ENCODE data around the gene ZHX3.

The ZHX3 gene

DNA sequence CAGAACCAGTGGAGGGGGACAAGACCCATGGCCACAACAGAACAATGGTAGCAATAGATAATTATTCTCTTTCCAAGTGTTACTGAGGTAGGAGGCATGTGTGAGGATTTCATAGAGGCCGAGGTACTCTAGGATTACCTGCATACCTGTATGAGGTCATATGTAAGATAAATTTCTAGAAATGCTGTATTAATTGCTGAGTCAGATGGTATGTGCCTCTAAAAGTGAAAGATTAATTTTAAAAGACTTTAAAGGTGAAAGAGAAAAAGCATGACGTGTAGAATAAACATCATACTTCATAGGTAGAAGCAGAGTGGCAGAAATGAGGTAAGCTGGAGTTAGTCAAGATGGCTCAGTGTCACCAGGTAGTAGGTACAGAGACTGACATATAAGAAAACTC, 51.6 kb downstream of the ZHX3 start:
- H3K27me3 ChIP-seq (ENCODE audit: insufficient read depth, low read length) = no peaks in the 10 kb centered on the region
- no peaks in the 10 kb centered on the region for H3K9me3 ChIP-seq (ENCODE audit: low read length)
- no peak overlapping the region for H3K4me3 ChIP-seq (ENCODE audit: low read length)
- no peak overlapping the region for H2AFZ ChIP-seq (ENCODE audit: low read depth, low read length)
- H3K36me3 ChIP-seq (ENCODE audit: insufficient read depth, low read length) = no peaks in the 10 kb centered on the region
- peaks cover 3% of the 10 kb centered on the region for H3K4me1 ChIP-seq (ENCODE audit: insufficient read depth, low read length)

DNA sequence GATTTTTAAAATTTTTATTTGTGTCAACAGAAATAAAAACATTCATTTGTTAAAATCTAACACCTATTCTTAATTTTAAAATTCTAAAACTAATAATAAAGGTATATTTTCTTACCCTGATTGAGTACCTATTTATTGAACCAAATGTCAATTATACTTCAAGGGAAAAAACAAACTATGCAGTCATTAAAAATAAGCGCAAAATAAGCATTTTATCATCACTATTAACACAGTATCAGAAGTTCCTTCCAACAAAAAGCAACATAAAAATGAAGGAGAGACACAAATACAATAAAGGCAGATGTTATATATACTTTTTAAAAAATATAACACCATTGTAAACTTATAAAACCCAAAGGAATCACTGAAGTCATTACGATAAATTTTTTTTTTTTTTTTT, 52.7 kb downstream of the ZHX3 start:
- H2AFZ ChIP-seq (ENCODE audit: low read depth, low read length) = no peak overlapping the region
- H3K9me3 ChIP-seq (ENCODE audit: low read length) = no peaks in the 10 kb centered on the region
- H3K4me3 ChIP-seq (ENCODE audit: low read length) = no peak overlapping the region
- H3K36me3 ChIP-seq (ENCODE audit: insufficient read depth, low read length) = no peaks in the 10 kb centered on the region
- H3K4me1 ChIP-seq (ENCODE audit: insufficient read depth, low read length) = peaks cover 3% of the 10 kb centered on the region
- no peaks in the 10 kb centered on the region for H3K27me3 ChIP-seq (ENCODE audit: insufficient read depth, low read length)

DNA sequence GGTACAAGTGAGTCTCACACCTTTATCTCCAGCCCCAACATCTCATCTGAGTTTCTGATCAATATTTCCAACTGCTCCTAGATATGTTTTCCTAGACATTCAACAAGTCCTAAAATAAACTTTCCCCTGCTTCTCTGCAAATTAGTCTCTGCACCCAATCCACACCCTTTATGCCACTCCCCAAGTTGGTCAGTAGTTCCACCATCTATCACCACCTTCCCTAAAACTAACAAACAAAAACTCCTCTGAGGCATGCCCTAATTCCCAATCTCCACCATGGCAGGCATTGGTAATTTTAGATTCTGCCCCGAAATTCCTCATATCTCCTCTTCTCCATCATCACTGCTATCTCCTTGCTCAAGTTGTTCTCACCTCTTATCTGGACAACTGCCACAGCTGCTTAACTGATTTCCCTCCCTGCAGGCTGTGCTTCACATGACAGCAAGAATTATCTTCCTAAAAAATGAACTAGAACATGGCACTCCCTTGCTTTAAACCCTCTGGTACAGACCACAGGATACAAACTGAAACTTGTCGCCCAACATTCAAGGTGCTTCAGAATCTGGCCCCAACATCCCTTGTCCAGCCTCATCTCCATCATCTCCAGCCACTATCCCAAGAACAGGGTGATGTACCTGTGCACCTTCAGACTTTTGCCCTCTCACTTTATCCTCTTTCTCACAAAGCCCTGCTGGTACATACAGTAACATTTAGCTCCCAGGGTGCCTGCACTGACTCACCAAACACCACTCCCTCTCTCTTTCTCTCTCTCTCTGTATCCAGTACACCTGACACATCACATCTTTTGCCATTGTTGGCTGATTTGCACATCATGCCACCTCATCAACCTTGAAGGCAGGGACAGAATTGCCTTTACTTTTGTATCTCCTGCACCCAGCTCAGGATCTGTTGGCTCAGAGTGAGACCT, 55.5 kb downstream of the ZHX3 start:
- Histone ChIP-seq H3K36me3 (ENCODE audit: insufficient read depth, low read length) (no peaks in the 10 kb centered on the region), H3K4me3 (ENCODE audit: low read length) (no peak overlapping the region), H3K4me1 (ENCODE audit: insufficient read depth, low read length) (no peaks in the 10 kb centered on the region), H3K27me3 (ENCODE audit: insufficient read depth, low read length) (no peaks in the 10 kb centered on the region), H3K9me3 (ENCODE audit: low read length) (no peaks in the 10 kb centered on the region), H2AFZ (ENCODE audit: low read depth, low read length) (no peak overlapping the region)

DNA sequence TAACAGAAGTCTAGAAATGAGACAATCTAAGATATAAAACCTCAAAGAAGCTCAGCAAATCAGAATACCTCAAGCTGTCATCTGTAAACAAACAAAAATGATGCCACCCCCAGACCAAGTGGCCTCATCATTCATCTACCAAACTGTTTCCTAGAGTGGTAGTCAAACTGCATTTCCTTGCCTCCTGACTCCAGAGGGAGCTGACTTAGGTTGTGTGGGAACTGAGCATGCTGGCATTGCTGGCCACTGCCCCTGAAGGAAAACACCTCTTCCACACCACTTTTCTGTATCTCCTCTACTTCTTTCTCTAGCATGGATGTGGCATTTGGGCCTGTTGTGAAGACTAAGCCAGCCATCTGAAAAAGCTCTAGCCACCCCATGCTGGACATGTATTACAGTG, 56.3 kb downstream of the ZHX3 start:
- no peaks in the 10 kb centered on the region for H3K9me3 ChIP-seq (ENCODE audit: low read length)
- no peak overlapping the region for H2AFZ ChIP-seq (ENCODE audit: low read depth, low read length)
- no peak overlapping the region for H3K4me3 ChIP-seq (ENCODE audit: low read length)
- no peaks in the 10 kb centered on the region for H3K36me3 ChIP-seq (ENCODE audit: insufficient read depth, low read length)
- H3K4me1 ChIP-seq (ENCODE audit: insufficient read depth, low read length) = no peaks in the 10 kb centered on the region
- no peaks in the 10 kb centered on the region for H3K27me3 ChIP-seq (ENCODE audit: insufficient read depth, low read length)

DNA sequence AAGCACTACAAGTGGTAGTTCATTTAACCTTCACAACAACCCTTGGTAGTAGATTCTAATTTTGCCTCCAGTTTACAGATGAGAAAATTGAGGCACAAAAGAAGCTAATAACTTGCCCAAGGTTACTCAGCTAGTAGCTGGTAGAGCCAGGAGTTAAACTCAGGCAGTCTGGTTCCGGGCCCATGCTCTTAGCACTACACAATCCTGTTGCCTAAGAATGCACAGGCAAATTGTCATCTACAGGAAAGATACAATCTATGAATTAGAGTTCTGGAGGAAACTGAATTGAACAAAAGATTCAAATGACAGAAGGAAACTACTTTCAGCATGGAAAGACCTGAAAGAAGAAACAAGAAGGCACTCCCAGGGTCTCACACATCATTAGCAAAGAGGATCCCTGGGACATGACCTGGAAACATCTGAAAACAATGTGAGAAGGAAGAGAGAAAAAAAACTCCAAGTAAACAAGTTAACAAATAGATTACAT, 56.8 kb downstream of the ZHX3 start:
- Histone ChIP-seq H3K9me3 (ENCODE audit: low read length) (no peaks in the 10 kb centered on the region), H3K36me3 (ENCODE audit: insufficient read depth, low read length) (no peaks in the 10 kb centered on the region), H3K4me3 (ENCODE audit: low read length) (no peak overlapping the region), H2AFZ (ENCODE audit: low read depth, low read length) (no peak overlapping the region), H3K27me3 (ENCODE audit: insufficient read depth, low read length) (no peaks in the 10 kb centered on the region), H3K4me1 (ENCODE audit: insufficient read depth, low read length) (no peaks in the 10 kb centered on the region)

DNA sequence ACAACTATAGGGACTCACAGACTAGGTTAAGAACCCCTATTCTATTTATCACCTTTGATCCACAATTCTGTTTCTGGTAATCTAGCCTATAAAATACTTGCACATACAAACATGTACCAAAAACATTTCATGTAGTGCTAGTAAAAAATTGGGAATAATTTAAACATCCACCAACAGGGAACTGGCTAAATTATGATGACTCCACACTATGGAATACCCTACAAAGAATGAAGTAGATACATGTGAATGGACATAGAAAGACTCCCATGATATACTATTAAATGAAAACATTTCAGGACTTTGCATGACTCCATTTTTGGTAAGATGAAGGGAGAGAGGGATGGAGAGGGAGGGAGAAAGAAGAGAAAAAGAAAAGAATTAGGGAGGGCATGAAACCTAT, 58.2 kb downstream of the ZHX3 start:
- Histone ChIP-seq H3K27me3 (ENCODE audit: insufficient read depth, low read length) (no peaks in the 10 kb centered on the region), H2AFZ (ENCODE audit: low read depth, low read length) (no peak overlapping the region), H3K36me3 (ENCODE audit: insufficient read depth, low read length) (no peaks in the 10 kb centered on the region), H3K4me3 (ENCODE audit: low read length) (no peak overlapping the region), H3K4me1 (ENCODE audit: insufficient read depth, low read length) (no peaks in the 10 kb centered on the region), H3K9me3 (ENCODE audit: low read length) (no peaks in the 10 kb centered on the region)

DNA sequence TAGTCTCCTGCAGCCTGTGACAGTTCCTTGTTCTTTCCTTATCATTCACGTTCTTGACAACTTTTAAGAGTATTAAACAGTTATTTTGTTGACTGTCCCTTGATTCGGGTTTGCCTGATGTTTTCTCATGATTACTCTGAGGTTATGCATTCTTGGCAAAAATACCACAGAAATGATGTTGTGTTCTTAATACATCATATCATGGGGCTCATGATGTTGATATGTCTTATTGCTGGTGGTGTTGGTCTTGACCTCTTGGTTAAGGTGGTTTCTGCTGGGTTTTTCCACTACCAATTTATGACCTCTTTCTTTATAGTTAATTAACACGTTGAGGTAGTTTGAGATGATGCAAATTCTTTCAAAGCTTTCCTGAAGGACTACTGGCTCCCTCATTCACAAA, 59.1 kb downstream of the ZHX3 start:
- H3K27me3 ChIP-seq (ENCODE audit: insufficient read depth, low read length) = no peaks in the 10 kb centered on the region
- H3K36me3 ChIP-seq (ENCODE audit: insufficient read depth, low read length) = no peaks in the 10 kb centered on the region
- no peak overlapping the region for H3K4me3 ChIP-seq (ENCODE audit: low read length)
- H3K9me3 ChIP-seq (ENCODE audit: low read length) = no peaks in the 10 kb centered on the region
- no peaks in the 10 kb centered on the region for H3K4me1 ChIP-seq (ENCODE audit: insufficient read depth, low read length)
- H2AFZ ChIP-seq (ENCODE audit: low read depth, low read length) = no peak overlapping the region

DNA sequence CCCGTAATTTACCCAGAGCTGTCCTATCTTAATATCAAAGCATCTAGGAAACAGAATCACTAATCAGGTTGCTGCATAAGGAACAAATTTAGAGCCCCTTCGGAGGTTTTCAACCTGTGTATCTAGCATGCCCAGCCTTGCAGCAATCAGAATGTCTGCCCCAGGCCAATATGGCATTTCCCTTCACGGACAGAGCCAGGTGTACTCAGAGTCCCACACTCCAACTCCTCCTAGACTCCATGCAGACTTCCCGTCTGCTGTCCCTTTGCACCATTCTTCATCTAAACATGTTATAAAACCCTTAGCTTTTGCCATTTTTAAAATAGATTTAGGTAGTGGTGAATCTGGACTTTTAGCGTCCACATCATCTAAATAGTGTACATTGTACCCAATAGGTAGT, 61.0 kb downstream of the ZHX3 start:
- no peak overlapping the region for H3K4me3 ChIP-seq (ENCODE audit: low read length)
- H2AFZ ChIP-seq (ENCODE audit: low read depth, low read length) = no peak overlapping the region
- no peaks in the 10 kb centered on the region for H3K36me3 ChIP-seq (ENCODE audit: insufficient read depth, low read length)
- H3K9me3 ChIP-seq (ENCODE audit: low read length) = no peaks in the 10 kb centered on the region
- H3K4me1 ChIP-seq (ENCODE audit: insufficient read depth, low read length) = no peaks in the 10 kb centered on the region
- no peaks in the 10 kb centered on the region for H3K27me3 ChIP-seq (ENCODE audit: insufficient read depth, low read length)

DNA sequence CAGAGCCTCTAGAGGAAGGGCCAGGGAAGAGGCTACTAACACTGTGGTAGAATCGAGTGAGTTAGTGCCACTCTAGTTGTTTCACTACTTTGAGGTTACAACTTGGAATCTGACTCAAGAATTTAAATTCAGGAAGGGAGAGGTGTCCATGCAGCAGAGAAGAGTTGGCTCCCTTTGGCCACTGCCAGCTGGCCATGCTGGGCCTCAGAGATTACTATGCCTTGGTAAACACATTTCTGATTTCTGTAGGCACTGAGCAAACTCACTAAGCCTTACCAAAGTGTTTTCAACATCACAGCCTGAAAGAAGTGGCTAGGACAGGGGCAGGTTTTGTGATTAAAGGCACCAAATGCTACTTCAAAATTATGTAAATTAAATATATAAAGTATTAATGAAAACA, 61.9 kb downstream of the ZHX3 start:
- H3K4me1 ChIP-seq (ENCODE audit: insufficient read depth, low read length) = no peaks in the 10 kb centered on the region
- H3K27me3 ChIP-seq (ENCODE audit: insufficient read depth, low read length) = no peaks in the 10 kb centered on the region
- H3K4me3 ChIP-seq (ENCODE audit: low read length) = no peak overlapping the region
- no peaks in the 10 kb centered on the region for H3K36me3 ChIP-seq (ENCODE audit: insufficient read depth, low read length)
- no peak overlapping the region for H2AFZ ChIP-seq (ENCODE audit: low read depth, low read length)
- no peaks in the 10 kb centered on the region for H3K9me3 ChIP-seq (ENCODE audit: low read length)

DNA sequence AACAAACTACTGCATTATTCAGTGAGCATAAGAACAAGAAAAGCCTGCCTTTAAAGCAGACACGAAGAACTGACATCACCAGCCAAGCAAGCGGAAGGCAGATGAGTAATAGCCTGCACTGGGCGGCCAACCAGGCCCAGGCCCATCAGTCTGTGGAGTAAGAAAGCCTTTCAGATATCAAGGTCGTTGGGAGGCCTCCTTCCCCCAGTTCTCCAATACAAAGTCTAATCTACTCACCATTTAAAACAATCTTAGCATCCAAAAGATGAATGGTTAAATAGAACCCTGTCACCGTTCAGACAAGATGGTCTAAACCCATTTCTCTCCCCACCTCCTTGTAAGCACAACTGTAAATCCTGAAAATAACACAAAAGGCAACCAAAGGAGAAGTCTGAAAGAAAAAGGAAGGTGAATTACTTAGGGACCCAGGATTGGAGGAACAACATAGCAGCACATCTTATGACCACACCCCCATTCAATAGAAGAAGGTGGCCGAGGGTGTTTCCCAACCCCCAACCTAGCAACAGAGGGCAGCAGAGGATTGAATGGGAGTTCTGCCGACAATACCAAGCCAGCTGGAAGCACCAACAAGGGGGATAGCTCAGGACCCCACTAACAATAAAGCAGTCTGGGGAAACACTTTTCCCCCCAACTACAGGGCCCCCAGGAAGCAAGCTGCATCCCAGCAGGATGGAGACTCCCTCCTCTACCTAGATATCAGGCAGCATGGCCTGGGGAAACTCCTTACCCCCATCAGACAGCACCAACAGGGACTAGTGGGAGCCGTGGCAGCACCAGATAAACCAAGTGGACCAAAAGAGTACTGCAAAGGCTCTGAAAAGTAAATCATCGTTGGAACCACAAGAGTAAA, 67.9 kb downstream of the ZHX3 start:
- H3K4me3 ChIP-seq (ENCODE audit: low read length) = peak overlapping the region; percentile 27
- peaks cover 30% of the 10 kb centered on the region for H3K4me1 ChIP-seq (ENCODE audit: insufficient read depth, low read length)

DNA sequence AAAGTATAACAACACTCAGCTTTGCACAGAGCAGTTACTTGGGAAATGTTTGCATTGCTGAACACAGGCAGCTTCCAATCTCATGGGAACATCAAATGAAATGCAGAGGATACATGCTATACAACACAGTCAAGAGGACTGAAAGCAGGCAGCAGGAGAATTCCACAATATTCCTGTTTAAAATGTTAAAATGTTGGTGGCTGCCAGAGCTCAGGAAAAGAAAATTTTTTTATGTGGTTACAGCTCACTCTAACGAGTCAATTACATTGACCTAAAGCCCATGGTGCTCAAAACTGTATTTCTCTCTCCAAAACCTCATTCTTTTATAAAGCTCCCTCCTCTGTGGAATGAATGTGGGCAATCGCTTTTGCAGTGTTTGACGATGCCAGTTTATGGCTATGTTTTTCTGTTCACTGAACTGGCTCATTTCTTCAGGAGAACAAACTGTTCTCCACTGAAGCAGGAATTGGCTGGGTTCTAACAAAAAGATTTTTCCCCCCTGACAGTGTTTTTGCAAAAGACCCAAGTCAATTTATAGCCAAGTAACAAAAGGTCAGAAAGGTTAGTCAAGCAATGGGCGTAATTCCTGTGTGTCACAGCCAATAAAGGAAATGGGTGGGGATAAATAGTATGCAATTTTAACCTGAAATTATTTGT, 69.0 kb downstream of the ZHX3 start:
- H3K4me1 ChIP-seq (ENCODE audit: insufficient read depth, low read length) = peaks cover 30% of the 10 kb centered on the region

More for the DNA sequence above, 67.9 kb downstream of the ZHX3 start:
- Histone ChIP-seq H3K36me3 (ENCODE audit: insufficient read depth, low read length) (no peaks in the 10 kb centered on the region), H3K9me3 (ENCODE audit: low read length) (no peaks in the 10 kb centered on the region), H2AFZ (ENCODE audit: low read depth, low read length) (peak overlapping the region; percentile 71), H3K27me3 (ENCODE audit: insufficient read depth, low read length) (no peaks in the 10 kb centered on the region)

DNA sequence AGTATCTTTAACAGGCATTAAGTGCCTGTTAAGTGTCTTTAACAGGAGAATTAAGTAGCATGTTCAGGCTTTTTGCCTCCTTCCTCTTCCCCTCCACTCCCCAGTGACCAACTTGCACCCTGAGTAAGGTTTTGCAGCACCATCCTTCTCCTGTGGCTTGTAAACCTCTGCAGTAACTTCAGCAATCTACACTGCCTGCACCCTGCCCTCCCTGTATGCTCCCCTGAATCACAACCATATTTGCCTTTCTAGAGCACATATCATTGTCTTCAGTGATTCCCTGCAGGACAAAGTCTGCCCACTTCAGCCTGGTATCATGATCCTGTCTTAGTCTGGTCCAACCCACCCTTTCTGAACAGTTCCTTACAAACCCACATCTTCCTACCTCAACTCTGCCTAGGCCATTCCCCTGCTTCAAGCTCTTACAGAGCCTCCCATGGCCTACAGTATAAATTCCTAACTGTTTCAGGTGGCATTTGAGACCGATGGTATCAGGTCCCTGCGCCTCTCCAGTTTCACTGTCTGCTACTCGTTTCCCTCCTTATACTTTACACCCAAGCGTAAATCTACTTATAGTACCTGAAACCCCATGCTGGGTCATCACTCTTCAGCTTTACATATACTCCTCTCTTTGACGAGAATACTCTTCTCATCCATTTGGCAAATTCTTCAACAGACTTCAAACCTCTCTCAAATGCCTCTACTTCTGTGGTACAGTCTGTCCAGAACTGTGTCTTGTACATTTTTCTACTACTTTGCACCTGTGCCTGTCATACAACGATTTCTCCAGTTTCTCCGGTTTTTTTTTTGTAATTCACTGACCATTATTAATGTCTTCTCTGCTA, 69.8 kb downstream of the ZHX3 start:
- Histone ChIP-seq H3K4me1 (ENCODE audit: insufficient read depth, low read length) (peaks cover 30% of the 10 kb centered on the region), H2AFZ (ENCODE audit: low read depth, low read length) (no peak overlapping the region), H3K9me3 (ENCODE audit: low read length) (no peaks in the 10 kb centered on the region), H3K4me3 (ENCODE audit: low read length) (no peak overlapping the region), H3K27me3 (ENCODE audit: insufficient read depth, low read length) (no peaks in the 10 kb centered on the region), H3K36me3 (ENCODE audit: insufficient read depth, low read length) (no peaks in the 10 kb centered on the region)

More for the DNA sequence above, 69.0 kb downstream of the ZHX3 start:
- Histone ChIP-seq H3K27me3 (ENCODE audit: insufficient read depth, low read length) (no peaks in the 10 kb centered on the region), H3K36me3 (ENCODE audit: insufficient read depth, low read length) (no peaks in the 10 kb centered on the region), H3K4me3 (ENCODE audit: low read length) (no peak overlapping the region), H2AFZ (ENCODE audit: low read depth, low read length) (no peak overlapping the region), H3K9me3 (ENCODE audit: low read length) (no peaks in the 10 kb centered on the region)

Data from neuron (in vitro differentiated cells).